PC-9 (cell line): ENCODE results near the gene LTA. TPM values are rescaled to one million over a fixed set of nuclear protein-coding genes. Genes with fewer than 3 reads are reported as not detected.

ENCODE experiments used
- BruUV-seq: library from RNA; stranded (reverse); fragments of 400-500 nt; replicated peaks from 2 replicates; lab custom pipeline; 2021; lab: Mats Ljungman, UMichigan
- CTCF ChIA-PET: fragments of 300-600 bp; sonication (Branson Sonifier 250); formaldehyde crosslinking; loops from one replicate; lab custom pipeline; 2022; ENCODE audit warnings: antibody characterized with exemption; lab: Charles Lee
- POLR2A ChIA-PET: fragments of 300-600 bp; sonication (Branson Sonifier 250); formaldehyde crosslinking; loops from one replicate; lab custom pipeline; 2022; ENCODE audit warnings: antibody characterized with exemption; ENCODE audit not compliant: unreplicated experiment; lab: Charles Lee
- DNase-seq, 2 experiments: peaks; one replicate each; pipeline versions ENCODE4 v3.0.0 to v3.0.0-alpha.2; 2015 to 2022; ENCODE audit warnings: mixed read lengths in 1 of 2
- H2AFZ ChIP-seq: fragments of 200-600 bp; sonication (generic); 2 replicates; pipeline ENCODE4 v1.8.1; 2017; ENCODE audit warnings: antibody characterized with exemption
- H3F3A ChIP-seq: fragments of 200-600 bp; sonication (generic); 2 replicates; pipeline ENCODE4 v1.8.1; 2017; ENCODE audit warnings: antibody characterized with exemption, mild to moderate bottlenecking, low read depth; ENCODE audit not compliant: insufficient read depth
- H3K27ac ChIP-seq: fragments of 200-600 bp; sonication (generic); 2 replicates; pipeline ENCODE4 v1.6.1; 2016; ENCODE audit warnings: mixed run types
- H3K27me3 ChIP-seq: fragments of 200-600 bp; sonication (generic); 2 replicates; pipeline ENCODE4 v1.6.1; 2016; ENCODE audit warnings: low read depth, mixed run types; ENCODE audit not compliant: insufficient read depth
- H3K36me3 ChIP-seq: fragments of 200-600 bp; sonication (generic); 2 replicates; pipeline ENCODE4 v1.6.1; 2016; ENCODE audit warnings: low read depth, mixed run types
- H3K4me1 ChIP-seq: fragments of 200-600 bp; sonication (generic); replicated peaks from 2 replicates; pipeline ENCODE4 v1.6.1; 2016; ENCODE audit warnings: mixed run types; ENCODE audit not compliant: insufficient read depth
- H3K4me2 ChIP-seq: fragments of 200-600 bp; sonication (generic); 2 replicates; pipeline ENCODE4 v1.6.1; 2017; ENCODE audit warnings: mixed run types
- H3K4me3 ChIP-seq: fragments of 200-600 bp; sonication (generic); 2 replicates; pipeline ENCODE4 v1.6.1; 2016; ENCODE audit warnings: mixed run types
- H3K79me2 ChIP-seq: fragments of 200-600 bp; sonication (generic); 2 replicates; pipeline ENCODE4 v1.6.1; 2017; ENCODE audit warnings: low read depth, mixed run types
- H3K9me2 ChIP-seq: fragments of 200-600 bp; sonication (generic); 2 replicates; pipeline ENCODE4 v1.8.1; 2017; ENCODE audit warnings: mild to moderate bottlenecking; ENCODE audit not compliant: insufficient read depth
- H3K9me3 ChIP-seq: fragments of 200-600 bp; sonication (generic); 2 replicates; pipeline ENCODE4 v1.8.1; 2016; ENCODE audit warnings: low read depth; ENCODE audit not compliant: insufficient read depth
- H4K20me1 ChIP-seq: fragments of 200-600 bp; sonication (generic); 2 replicates; pipeline ENCODE4 v1.8.1; 2017; ENCODE audit not compliant: insufficient read depth
- EZH2 ChIP-seq: fragments of 200-600 bp; sonication (generic); IDR thresholded peaks from 2 replicates; pipeline ENCODE4 v1.8.0; 2017; ENCODE audit warnings: antibody characterized with exemption, low read depth
- intact Hi-C: fragments of 100-400 bp; cut with micrococcal nuclease; formaldehyde crosslinking; loops from one replicate; pipeline ENCODE4 v1.10.0; 2022; ENCODE audit not compliant: unreplicated experiment
- total RNA-seq: library from RNA; stranded (reverse); gene quantifications from 2 replicates; pipeline ENCODE4 v1.2.3, GENCODE V29; 2021
- TF ChIP-seq, protein P1 (sequence below): fragments of 200-600 bp; sonication (generic); conservative IDR thresholded peaks from 2 replicates; pipeline ENCODE4 v1.6.1; 2017; ENCODE audit warnings: mixed run types, antibody characterized with exemption, mild to moderate bottlenecking, moderate library complexity

Gene LTA
- total RNA-seq, 1 experiment from 2014 or later, result not detected

DNA sequence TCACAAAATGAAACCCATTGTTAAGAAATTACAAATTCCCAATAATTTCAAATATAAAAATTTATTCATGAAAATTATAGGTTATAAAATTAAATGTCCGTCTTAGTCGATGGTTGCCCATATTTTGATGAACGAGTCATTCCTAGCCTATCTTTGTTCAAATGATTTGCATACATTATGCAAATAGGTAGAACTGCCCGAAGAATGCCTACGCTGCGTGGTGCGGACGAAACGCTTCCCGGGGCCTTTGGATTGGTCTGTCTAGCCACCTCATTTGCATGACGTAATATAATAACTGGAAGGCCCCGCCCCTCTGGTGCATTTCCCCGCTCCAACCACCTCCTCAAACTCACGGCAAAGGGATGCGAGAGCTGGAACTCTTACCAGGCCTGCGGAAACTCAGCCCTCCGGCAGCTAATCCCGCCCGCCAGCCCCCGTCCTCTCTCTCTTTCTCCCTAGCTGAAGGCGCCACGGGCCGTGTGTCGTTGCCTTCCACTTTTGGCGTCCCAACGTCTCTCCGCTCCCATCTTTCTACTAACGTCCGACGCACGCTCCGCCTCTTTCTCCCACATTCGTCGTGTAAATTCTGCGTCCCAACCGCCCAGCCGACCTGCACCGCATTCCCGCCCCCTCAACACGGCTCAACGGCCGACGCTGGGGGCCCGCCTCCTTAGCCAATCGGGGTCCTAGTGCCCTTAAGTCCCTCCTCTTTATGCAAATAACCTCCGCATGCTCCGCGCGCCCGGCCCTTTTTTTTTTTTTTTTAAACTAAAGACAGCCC is 47.9 kb downstream of the LTA start:
- POLR2A ChIA-PET, result interaction anchor here (0.9 to 1.0 kb wide), 2 partner anchors 32 to 59 kb away, joined by 3 to 16 read pairs; no protein-coding TSS in a partner anchor
- Histone ChIP-seq H3K36me3 (peaks cover 29% of the 10 kb centered on the region), H3K9me2 (no peaks in the 10 kb centered on the region), H3F3A (peaks cover 27% of the 10 kb centered on the region), H3K4me1 (peaks cover 23% of the 10 kb centered on the region), H3K27me3 (no peaks in the 10 kb centered on the region), H4K20me1 (0 out of 2 replicates have a peak, but pooled peaks cover 2% of the 10 kb centered on the region), H3K9me3 (no peaks in the 10 kb centered on the region), H2AFZ (peak overlapping the region; percentile 88), H3K79me2 (peaks cover 42% of the 10 kb centered on the region), H3K27ac (peak overlapping the region; percentile 81), H3K4me3 (peak overlapping the region; percentile 67), H3K4me2 (peak overlapping the region; percentile 77)
- DNase-seq, result peak; percentile 96 to 97
- TSS peak; percentile 94 for BruUV-seq
- CTCF ChIA-PET, result no interaction called here
- TF ChIP-seq, protein P1, sequence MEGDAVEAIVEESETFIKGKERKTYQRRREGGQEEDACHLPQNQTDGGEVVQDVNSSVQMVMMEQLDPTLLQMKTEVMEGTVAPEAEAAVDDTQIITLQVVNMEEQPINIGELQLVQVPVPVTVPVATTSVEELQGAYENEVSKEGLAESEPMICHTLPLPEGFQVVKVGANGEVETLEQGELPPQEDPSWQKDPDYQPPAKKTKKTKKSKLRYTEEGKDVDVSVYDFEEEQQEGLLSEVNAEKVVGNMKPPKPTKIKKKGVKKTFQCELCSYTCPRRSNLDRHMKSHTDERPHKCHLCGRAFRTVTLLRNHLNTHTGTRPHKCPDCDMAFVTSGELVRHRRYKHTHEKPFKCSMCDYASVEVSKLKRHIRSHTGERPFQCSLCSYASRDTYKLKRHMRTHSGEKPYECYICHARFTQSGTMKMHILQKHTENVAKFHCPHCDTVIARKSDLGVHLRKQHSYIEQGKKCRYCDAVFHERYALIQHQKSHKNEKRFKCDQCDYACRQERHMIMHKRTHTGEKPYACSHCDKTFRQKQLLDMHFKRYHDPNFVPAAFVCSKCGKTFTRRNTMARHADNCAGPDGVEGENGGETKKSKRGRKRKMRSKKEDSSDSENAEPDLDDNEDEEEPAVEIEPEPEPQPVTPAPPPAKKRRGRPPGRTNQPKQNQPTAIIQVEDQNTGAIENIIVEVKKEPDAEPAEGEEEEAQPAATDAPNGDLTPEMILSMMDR, result no peak
- TF ChIP-seq EZH2, result no peak
- intact Hi-C loops, result loop anchor here (1.0 to 2.0 kb wide), 2 partner anchors 19 to 32 kb away; partner anchors contain the start of gene BAG6

- CTCF ChIA-PET, result no interaction called here
- Histone ChIP-seq H3K9me3 (no peaks in the 10 kb centered on the region), H3F3A (peaks cover 27% of the 10 kb centered on the region), H3K4me3 (peak within 1 kb of the TSS; percentile 87), H3K9me2 (no peaks in the 10 kb centered on the region), H2AFZ (peak within 1 kb of the TSS; percentile 88), H3K79me2 (peaks cover 49% of the 10 kb centered on the region), H3K36me3 (peaks cover 36% of the 10 kb centered on the region), H3K4me1 (peaks cover 20% of the 10 kb centered on the region), H3K27me3 (no peaks in the 10 kb centered on the region), H4K20me1 (peaks cover 3% of the 10 kb centered on the region; the same call in 1 of the 2 replicates), H3K4me2 (peak within 1 kb of the TSS; percentile 87), H3K27ac (peak within 1 kb of the TSS; percentile 81)
- TF ChIP-seq, protein P1, result no peak
- TF ChIP-seq EZH2, result no peak
- no TSS peak for BruUV-seq
- no peak for DNase-seq
- POLR2A ChIA-PET, result interaction anchor here (0.6 to 1.0 kb wide), 4 partner anchors 14 to 80 kb away, joined by 3 to 16 read pairs (median 4); no protein-coding TSS in a partner anchor
- intact Hi-C loops, result loop anchor here (1.0 to 2.0 kb wide), 2 partner anchors 18 to 32 kb away; partner anchors contain the start of gene BAG6
Measured at GRCh38 chr6:31620586-31621319, 48.7 kb downstream of the LTA start, which contains the start of gene PRRC2A. TSS of gene PRRC2A (plus strand) at chr6:31620715. CDS start at chr6:31622790, 2,075 bp downstream.
